Measurements from ENCODE around the gene MFSD11. TPM values are rescaled to one million over a fixed set of nuclear protein-coding genes. Genes with fewer than 3 reads are reported as not detected.
"Not testable (repeated sequence)": the region's sequence is repeated elsewhere in the genome, so short reads cannot be mapped to it uniquely, and the experiment has no call there.

Gene MFSD11
- total RNA-seq, 1 donor from 2014 or later = 31.1 TPM

GRCh38 chr17:76742958-76743357, 5.0 kb downstream of the MFSD11 start:
- Mint-ChIP-seq H3K4me1 (ENCODE audit: low read depth) (peaks cover 30% of the 10 kb centered on the region), H3K9me3 (ENCODE audit: low read depth) (peaks cover 2% of the 10 kb centered on the region), H3K36me3 (ENCODE audit: low read depth) (peaks cover 27% of the 10 kb centered on the region), H3K4me3 (ENCODE audit: unreplicated experiment) (no peak overlapping the region), H3K27ac (ENCODE audit: unreplicated experiment) (no peak overlapping the region), H3K27me3 (ENCODE audit: low read depth) (no peaks in the 10 kb centered on the region)
- no peak for DNase-seq (ENCODE audit: low spot score)
- TF ChIP-seq CTCF (IDR thresholded peaks at IDR 0.05) = no peak

GRCh38 chr17:76744747-76745146, 6.8 kb downstream of the MFSD11 start:
- no peak overlapping the region for H3K27ac Mint-ChIP-seq (ENCODE audit: unreplicated experiment)
- no peak for TF ChIP-seq CTCF (IDR thresholded peaks at IDR 0.05)
- peaks cover 2% of the 10 kb centered on the region for H3K9me3 Mint-ChIP-seq (ENCODE audit: low read depth)
- H3K27me3 Mint-ChIP-seq (ENCODE audit: low read depth) = no peaks in the 10 kb centered on the region
- no peak overlapping the region for H3K4me3 Mint-ChIP-seq (ENCODE audit: unreplicated experiment)
- H3K4me1 Mint-ChIP-seq (ENCODE audit: low read depth) = peaks cover 14% of the 10 kb centered on the region
- DNase-seq (ENCODE audit: low spot score) = no peak
- peaks cover 30% of the 10 kb centered on the region for H3K36me3 Mint-ChIP-seq (ENCODE audit: low read depth)

- not testable (repeated sequence) for H3K4me3 Mint-ChIP-seq (ENCODE audit: unreplicated experiment); H3K27ac Mint-ChIP-seq (ENCODE audit: unreplicated experiment); H3K9me3 Mint-ChIP-seq (ENCODE audit: low read depth); H3K4me1 Mint-ChIP-seq (ENCODE audit: low read depth); H3K27me3 Mint-ChIP-seq (ENCODE audit: low read depth); DNase-seq (ENCODE audit: low spot score)
- peaks cover 30% of the 10 kb centered on the region for H3K36me3 Mint-ChIP-seq (ENCODE audit: low read depth)
These were observed 7.9 kb downstream of the MFSD11 start for GRCh38 chr17:76745785-76746184.

GRCh38 chr17:76747716-76748363, 9.9 kb downstream of the MFSD11 start:
- H3K9me3 Mint-ChIP-seq (ENCODE audit: low read depth) = peaks cover 2% of the 10 kb centered on the region

DNA sequence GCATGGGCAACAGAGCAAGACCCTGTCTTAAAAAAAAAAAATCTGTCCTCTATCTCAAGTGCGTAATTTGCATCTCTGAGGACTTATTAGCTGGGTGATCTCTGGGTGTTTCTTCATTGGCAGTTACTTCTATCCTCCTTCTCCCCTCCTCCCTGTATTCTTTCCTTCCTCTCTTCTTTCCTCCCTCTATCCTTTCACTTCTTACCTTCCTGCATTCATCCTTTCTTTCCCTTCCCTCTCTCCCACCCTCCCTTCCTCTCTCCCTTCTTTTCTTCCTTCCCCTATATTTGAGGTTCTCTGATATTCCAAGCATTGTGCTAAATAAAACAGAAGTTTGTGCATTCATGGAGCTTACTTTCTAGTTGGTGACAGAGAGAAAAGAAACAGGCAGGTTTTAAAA, 10.7 kb downstream of the MFSD11 start:
- TF ChIP-seq CTCF (IDR thresholded peaks at IDR 0.05) = no peak
- Mint-ChIP-seq H3K27me3 (ENCODE audit: low read depth) (no peaks in the 10 kb centered on the region), H3K36me3 (ENCODE audit: low read depth) (peaks cover 29% of the 10 kb centered on the region)

More at GRCh38 chr17:76747716-76748363, 9.9 kb downstream of the MFSD11 start:
- no peaks in the 10 kb centered on the region for H3K4me1 Mint-ChIP-seq (ENCODE audit: low read depth)
- H3K27me3 Mint-ChIP-seq (ENCODE audit: low read depth) = no peaks in the 10 kb centered on the region
- H3K36me3 Mint-ChIP-seq (ENCODE audit: low read depth) = peaks cover 24% of the 10 kb centered on the region
- no peak overlapping the region for H3K4me3 Mint-ChIP-seq (ENCODE audit: unreplicated experiment)
- no peak overlapping the region for H3K27ac Mint-ChIP-seq (ENCODE audit: unreplicated experiment)
- no peak for DNase-seq (ENCODE audit: low spot score)
- TF ChIP-seq CTCF (IDR thresholded peaks at IDR 0.05) = no peak

GRCh38 chr17:76751416-76751993, 13.6 kb downstream of the MFSD11 start:
- Mint-ChIP-seq H3K27ac (ENCODE audit: unreplicated experiment) (no peak overlapping the region), H3K4me1 (ENCODE audit: low read depth) (no peaks in the 10 kb centered on the region), H3K9me3 (ENCODE audit: low read depth) (no peaks in the 10 kb centered on the region), H3K27me3 (ENCODE audit: low read depth) (no peaks in the 10 kb centered on the region), H3K36me3 (ENCODE audit: low read depth) (peaks cover 13% of the 10 kb centered on the region), H3K4me3 (ENCODE audit: unreplicated experiment) (no peak overlapping the region)
- TF ChIP-seq CTCF (IDR thresholded peaks at IDR 0.05) = no peak
- no peak for DNase-seq (ENCODE audit: low spot score)

More for the DNA sequence above, 10.7 kb downstream of the MFSD11 start:
- Mint-ChIP-seq H3K4me3 (ENCODE audit: unreplicated experiment) (no peak overlapping the region), H3K27ac (ENCODE audit: unreplicated experiment) (no peak overlapping the region), H3K4me1 (ENCODE audit: low read depth) (no peaks in the 10 kb centered on the region), H3K9me3 (ENCODE audit: low read depth) (peaks cover 2% of the 10 kb centered on the region)
- no peak for DNase-seq (ENCODE audit: low spot score)
